Endothelial cell of umbilical vein (primary cell): ENCODE results near the gene CNGA4. TPM values are rescaled to one million over a fixed set of nuclear protein-coding genes. Genes with fewer than 3 reads are reported as not detected.

ENCODE experiments used
- BruUV-seq: library from RNA; stranded (reverse); fragments of 400-500 nt; replicated peaks from 2 replicates; lab custom pipeline; 2021; lab: Mats Ljungman, UMichigan
- CTCF ChIA-PET: fragments of 300-600, 350-600 bp; sonication (Branson Sonifier 250); formaldehyde crosslinking; loops from one replicate; lab custom pipeline; 2021; ENCODE audit warnings: antibody characterized with exemption, inconsistent platforms; lab: Charles Lee
- POLR2A ChIA-PET: fragments of 300-600, 350-600 bp; sonication (Branson Sonifier 250); formaldehyde crosslinking; loops from one replicate; lab custom pipeline; 2021; ENCODE audit warnings: antibody characterized with exemption, inconsistent platforms; lab: Charles Lee
- DNase-seq: peaks from one replicate; pipeline ENCODE4 v3.0.0-alpha.2; 2011; ENCODE audit warnings: low read depth, low spot score
- FAIRE-seq: peaks from 2 replicates; lab custom pipeline; 2011; peaks lifted over from hg19 to GRCh38; lab: Jason Lieb, UNC
- H2AFZ ChIP-seq: 2 replicates; pipeline ENCODE4 v1.6.0; 2012; ENCODE audit warnings: low read depth, low read length, control low read depth, inconsistent platforms
- H3K27ac ChIP-seq: 2 replicates; pipeline ENCODE4 v1.5.1; 2011; ENCODE audit warnings: low read depth, mild to moderate bottlenecking, control low read depth, low read length, moderate library complexity; ENCODE audit not compliant: insufficient read depth
- H3K27me3 ChIP-seq, 2 experiments: 2 replicates each; pipeline versions ENCODE4 v1.6.0 to v1.6.1; 2011; ENCODE audit warnings: low read length in 2 of 2, mixed read lengths in 1 of 2; ENCODE audit not compliant: control insufficient read depth in 2 of 2, insufficient read depth in 2 of 2
- H3K36me3 ChIP-seq, 2 experiments: 2 replicates in 1 of 2; 3 replicates in 1 of 2; pipeline ENCODE4 v1.5.1; 2011; ENCODE audit warnings: low read length in 2 of 2, mild to moderate bottlenecking in 1 of 2, moderate library complexity in 1 of 2; ENCODE audit not compliant: control insufficient read depth in 2 of 2, insufficient read depth in 2 of 2; ENCODE audit errors: extremely low read depth in 1 of 2
- H3K4me1 ChIP-seq: 3 replicates; pipeline ENCODE4 v1.5.1; 2011; ENCODE audit warnings: mild to moderate bottlenecking, low read length; ENCODE audit not compliant: control insufficient read depth, insufficient read depth; ENCODE audit errors: extremely low read depth
- H3K4me2 ChIP-seq: 2 replicates; pipeline ENCODE4 v1.6.1; 2011; ENCODE audit warnings: low read length, control low read depth, mixed read lengths; ENCODE audit not compliant: insufficient read depth
- H3K4me3 ChIP-seq, 3 experiments: fragments of 200-600 bp in 1 of 3; sonication (generic), shearing (Covaris generic) in 1 of 3; replicated peaks in 1 of 3; 2 replicates each; pipeline ENCODE4 v1.5.1; 2011 to 2016; ENCODE audit warnings: control low read depth in 3 of 3, low read length in 3 of 3, mild to moderate bottlenecking in 2 of 3, inconsistent platforms in 1 of 3, low read depth in 1 of 3, moderate library complexity in 1 of 3; ENCODE audit not compliant: insufficient read depth in 1 of 3
- H3K79me2 ChIP-seq: 2 replicates; pipeline ENCODE4 v1.6.0; 2012; ENCODE audit warnings: low read length, inconsistent platforms; ENCODE audit not compliant: control insufficient read depth, insufficient read depth
- H3K9ac ChIP-seq: replicated peaks from 2 replicates; pipeline ENCODE3; 2011; ENCODE audit warnings: low read length, control low read depth; ENCODE audit not compliant: insufficient read depth; ENCODE audit errors: extremely low read depth
- H3K9me1 ChIP-seq: replicated peaks from 3 replicates; pipeline ENCODE4 v1.6.0; 2011; ENCODE audit warnings: mild to moderate bottlenecking, low read length; ENCODE audit not compliant: control insufficient read depth, insufficient read depth; ENCODE audit errors: extremely low read depth
- H3K9me3 ChIP-seq: replicated peaks from 2 replicates; pipeline ENCODE4 v1.5.1; 2012; ENCODE audit warnings: low read length, inconsistent platforms; ENCODE audit not compliant: control insufficient read depth, insufficient read depth
- H4K20me1 ChIP-seq: replicated peaks from 2 replicates; pipeline ENCODE3; 2011; ENCODE audit warnings: mild to moderate bottlenecking, low read length; ENCODE audit not compliant: control insufficient read depth, insufficient read depth; ENCODE audit errors: extremely low read depth
- EZH2 ChIP-seq: IDR thresholded peaks from 2 replicates; pipeline ENCODE4 v1.6.1; 2012; ENCODE audit warnings: borderline replicate concordance, low read depth, mild to moderate bottlenecking, moderate library complexity, low read length, inconsistent platforms; ENCODE audit not compliant: severe bottlenecking
- FOS ChIP-seq: IDR thresholded peaks from 2 replicates; pipeline ENCODE4 v1.6.1; 2011; ENCODE audit warnings: mild to moderate bottlenecking, low read length, moderate library complexity, borderline replicate concordance; ENCODE audit not compliant: insufficient read depth
- GATA2 ChIP-seq: IDR thresholded peaks from 2 replicates; pipeline ENCODE4 v1.7.0; 2011; ENCODE audit warnings: low read depth, mild to moderate bottlenecking, moderate library complexity, mixed read lengths, low read length; ENCODE audit not compliant: insufficient read length, insufficient read depth
- JUN ChIP-seq: IDR thresholded peaks from 2 replicates; pipeline ENCODE4 v1.6.1; 2011; ENCODE audit warnings: borderline replicate concordance, low read depth; ENCODE audit not compliant: insufficient read length, insufficient read depth
- MYC ChIP-seq: IDR thresholded peaks from one replicate; pipeline ENCODE4 v1.6.1; 2011; ENCODE audit warnings: mild to moderate bottlenecking, low read depth, low read length
- POLR2A ChIP-seq: IDR thresholded peaks from 2 replicates; pipeline ENCODE4 v1.6.1; 2012; ENCODE audit warnings: low read depth, mild to moderate bottlenecking, control low read depth, low read length
- POLR2AphosphoS5 ChIP-seq: IDR thresholded peaks from 2 replicates; pipeline ENCODE4 v1.6.1; 2012; ENCODE audit warnings: low read depth, mild to moderate bottlenecking, control low read depth, low read length, moderate library complexity; ENCODE audit not compliant: insufficient read depth
- dilution Hi-C: fragments of 300-500 bp; cut with MboI; formaldehyde crosslinking; loops from one replicate; pipeline ENCODE4 v1.15.0; 2019; ENCODE audit warnings: low sequenced_read_pairs; ENCODE audit not compliant: extremely low pct_ligation_motif_present
- intact Hi-C: fragments of 100-400 bp; cut with micrococcal nuclease; formaldehyde crosslinking; loops from one replicate; pipeline ENCODE4 v1.10.0; 2022
- polyA plus RNA-seq, 4 experiments: library from polyadenylated mRNA; depleted of rRNA in 3 of 4; stranded (reverse) in 3 of 4; unstranded in 1 of 4; fragments of >200 nt; gene quantifications; 2 replicates each; pipeline versions ENCODE4 v1.2.1 to v1.2.3, GENCODE V29; 2011 to 2012; ENCODE audit warnings: missing spikeins in 1 of 4
- total RNA-seq: library from RNA; stranded (reverse); gene quantifications from 2 replicates; pipeline ENCODE4 v1.2.3, GENCODE V29; 2021
- TF ChIP-seq, protein P1 (sequence below): IDR thresholded peaks from 2 replicates; pipeline ENCODE4 v1.6.1; 2011; ENCODE audit not compliant: insufficient read depth, insufficient read length
- TF ChIP-seq, protein P2 (sequence below), 2 donors: IDR thresholded peaks; 1 replicate in 1 of 2; 2 replicates in 1 of 2; pipeline ENCODE4 v1.5.1; 2011; ENCODE audit warnings: low read length in 2 of 2, mild to moderate bottlenecking in 2 of 2, moderate library complexity in 2 of 2, control low read depth in 1 of 2, inconsistent platforms in 1 of 2, low read depth in 1 of 2; ENCODE audit not compliant: insufficient read depth in 1 of 2; ENCODE audit errors: extremely low read depth in 1 of 2

Gene CNGA4
- total and polyA plus RNA-seq, 2 donors (not counting 3 experiments of a cell fraction or from before 2014, with no cell fraction given), result 0.11 TPM; not detected in 1

DNA sequence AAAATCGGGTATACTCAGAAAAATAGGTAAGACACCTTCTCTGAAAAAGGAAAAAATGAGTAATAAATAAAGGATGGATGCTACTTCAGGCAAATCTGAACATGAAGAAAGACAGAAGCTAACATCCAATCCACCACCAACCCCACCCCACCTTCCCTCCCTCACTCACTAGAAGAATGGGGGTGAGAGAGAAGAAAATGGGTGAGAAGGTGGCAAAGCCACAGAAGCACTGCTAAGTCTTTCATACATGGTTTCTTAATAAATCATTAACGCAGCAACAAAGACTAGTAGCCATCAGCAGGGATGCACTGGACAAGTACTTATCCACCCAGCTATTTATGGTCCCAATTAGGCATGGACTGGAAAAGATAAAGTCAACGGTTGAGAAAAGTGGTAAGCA, 10.4 kb upstream of the CNGA4 start:
- peaks cover 29% of the 10 kb centered on the region for H3K79me2 ChIP-seq
- dilution Hi-C loops (no loop called here), intact Hi-C loops (no loop called here)
- no peaks in the 10 kb centered on the region for H3K27me3 ChIP-seq
- no peak overlapping the region for H3K4me2 ChIP-seq
- H3K36me3 ChIP-seq, result peaks cover 0 to 8% of the 10 kb centered on the region in 2 experiments
- H2AFZ ChIP-seq, result no peak overlapping the region
- no TSS peak for BruUV-seq
- ChIA-PET POLR2A (no interaction called here), CTCF (interaction anchor here (1.0 to 1.4 kb wide), 3 partner anchors 21 to 134 kb away, joined by 3 to 6 read pairs (median 3); no protein-coding TSS in a partner anchor)
- H3K27ac ChIP-seq, result no peak overlapping the region
- DNase-seq (no peak), FAIRE-seq (no peak)
- no peak overlapping the region for H3K4me3 ChIP-seq
- TF ChIP-seq, protein P1, sequence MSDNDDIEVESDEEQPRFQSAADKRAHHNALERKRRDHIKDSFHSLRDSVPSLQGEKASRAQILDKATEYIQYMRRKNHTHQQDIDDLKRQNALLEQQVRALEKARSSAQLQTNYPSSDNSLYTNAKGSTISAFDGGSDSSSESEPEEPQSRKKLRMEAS, result no peak
- TF ChIP-seq GATA2 (no peak), FOS (no peak), POLR2A (no peak), POLR2AphosphoS5 (no peak), EZH2 (no peak), JUN (no peak), MYC (no peak)
- TF ChIP-seq, protein P2, sequence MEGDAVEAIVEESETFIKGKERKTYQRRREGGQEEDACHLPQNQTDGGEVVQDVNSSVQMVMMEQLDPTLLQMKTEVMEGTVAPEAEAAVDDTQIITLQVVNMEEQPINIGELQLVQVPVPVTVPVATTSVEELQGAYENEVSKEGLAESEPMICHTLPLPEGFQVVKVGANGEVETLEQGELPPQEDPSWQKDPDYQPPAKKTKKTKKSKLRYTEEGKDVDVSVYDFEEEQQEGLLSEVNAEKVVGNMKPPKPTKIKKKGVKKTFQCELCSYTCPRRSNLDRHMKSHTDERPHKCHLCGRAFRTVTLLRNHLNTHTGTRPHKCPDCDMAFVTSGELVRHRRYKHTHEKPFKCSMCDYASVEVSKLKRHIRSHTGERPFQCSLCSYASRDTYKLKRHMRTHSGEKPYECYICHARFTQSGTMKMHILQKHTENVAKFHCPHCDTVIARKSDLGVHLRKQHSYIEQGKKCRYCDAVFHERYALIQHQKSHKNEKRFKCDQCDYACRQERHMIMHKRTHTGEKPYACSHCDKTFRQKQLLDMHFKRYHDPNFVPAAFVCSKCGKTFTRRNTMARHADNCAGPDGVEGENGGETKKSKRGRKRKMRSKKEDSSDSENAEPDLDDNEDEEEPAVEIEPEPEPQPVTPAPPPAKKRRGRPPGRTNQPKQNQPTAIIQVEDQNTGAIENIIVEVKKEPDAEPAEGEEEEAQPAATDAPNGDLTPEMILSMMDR (IDR thresholded peaks at IDR 0.05; ENCODE audit: extremely low read depth in 1 of 2, insufficient read depth in 1 of 2, low read depth in 1 of 2, low read length in 2 of 2), result no peak
- H4K20me1 ChIP-seq, result no peaks in the 10 kb centered on the region
- H3K9ac ChIP-seq, result no peak overlapping the region
- no peaks in the 10 kb centered on the region for H3K9me1 ChIP-seq
- H3K4me1 ChIP-seq, result peaks cover 4% of the 10 kb centered on the region
- no peaks in the 10 kb centered on the region for H3K9me3 ChIP-seq
